NCI-H2196 (cell line): ENCODE measurements around the gene AMIGO2.
A peak's percentile ranks its signal among the peaks of the same experiment; 100 is the strongest.

ENCODE experiments used
- DNase-seq: peaks from one replicate; lab custom pipeline; 2025; ENCODE audit not compliant: unreplicated experiment; lab: John Stamatoyannopoulos, UW

The AMIGO2 gene

DNA sequence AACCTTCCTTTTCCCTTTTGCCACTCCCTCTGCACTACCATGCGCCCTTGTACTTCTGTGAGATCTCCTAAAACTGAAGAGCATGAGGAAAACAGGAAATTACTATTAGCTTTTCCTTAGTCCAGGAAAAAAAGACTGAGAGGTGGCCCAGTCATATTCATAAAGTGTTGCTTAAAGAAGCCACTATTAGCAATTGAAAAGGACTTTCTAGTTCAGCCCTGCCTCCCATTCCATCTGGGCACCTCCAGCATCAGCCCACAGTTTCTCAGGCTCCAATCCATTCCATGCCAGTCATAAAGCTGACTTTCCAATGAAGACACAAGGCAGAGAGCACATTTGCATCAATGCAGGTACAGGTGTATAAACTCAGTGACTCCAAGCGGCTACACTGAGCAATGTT, 19.9 kb upstream of the AMIGO2 start:
- DNase-seq = no peak

GRCh38 chr12:47098099-47098498, 18.3 kb upstream of the AMIGO2 start:
- DNase-seq = no peak

DNA sequence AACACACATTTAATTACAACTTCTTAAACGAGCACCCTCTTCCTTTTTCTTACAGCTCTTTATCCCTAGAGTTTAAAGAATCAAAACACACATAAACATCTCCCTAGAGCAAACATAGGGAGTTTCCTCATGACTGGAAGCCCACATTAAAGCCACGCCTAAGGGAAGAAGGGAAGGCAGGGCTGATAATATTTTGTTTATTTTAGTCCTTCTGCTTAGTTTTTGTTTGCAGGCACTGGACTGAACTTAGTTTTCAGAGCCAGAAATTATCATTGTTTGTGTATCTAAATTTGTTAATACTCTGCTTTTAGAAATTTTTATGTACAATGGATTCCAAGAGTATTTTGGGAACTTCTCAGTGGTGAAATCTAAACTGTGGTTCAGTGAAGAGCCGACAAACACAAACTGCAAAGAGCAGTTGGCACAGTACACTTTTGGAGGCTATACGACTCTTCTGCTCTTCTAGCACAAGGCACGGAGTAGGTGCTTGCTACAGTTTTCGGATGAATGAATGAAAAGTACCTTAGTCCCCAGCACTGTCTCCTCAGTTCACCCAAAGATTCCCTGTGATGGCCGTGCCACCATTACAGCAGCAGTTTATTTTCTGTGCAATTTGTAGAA, 17.6 kb upstream of the AMIGO2 start:
- DNase-seq = no peak

GRCh38 chr12:47095446-47096236, 15.9 kb upstream of the AMIGO2 start:
- no peak for DNase-seq

DNA sequence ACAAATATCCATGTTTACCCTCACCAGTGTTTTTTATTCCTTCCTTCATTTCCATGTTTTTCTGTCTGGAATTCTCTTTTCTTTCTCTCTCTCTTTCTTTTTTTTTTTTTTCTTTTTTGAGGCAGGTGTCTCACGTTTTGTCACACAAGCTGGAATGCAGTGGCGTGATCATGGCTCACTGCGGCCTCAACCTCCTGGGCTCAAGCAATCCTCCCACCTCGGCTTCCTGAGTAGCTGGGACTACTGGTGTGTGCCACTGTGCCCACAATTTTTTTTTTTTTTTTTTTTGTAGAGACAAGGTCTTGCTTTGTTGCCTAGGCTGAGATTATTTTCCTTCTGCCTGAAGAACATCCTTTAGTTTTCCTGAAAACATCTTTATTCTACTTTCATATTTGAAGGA, 15.0 kb upstream of the AMIGO2 start:
- no peak for DNase-seq

GRCh38 chr12:47091009-47091408, 11.2 kb upstream of the AMIGO2 start:
- no peak for DNase-seq

DNA sequence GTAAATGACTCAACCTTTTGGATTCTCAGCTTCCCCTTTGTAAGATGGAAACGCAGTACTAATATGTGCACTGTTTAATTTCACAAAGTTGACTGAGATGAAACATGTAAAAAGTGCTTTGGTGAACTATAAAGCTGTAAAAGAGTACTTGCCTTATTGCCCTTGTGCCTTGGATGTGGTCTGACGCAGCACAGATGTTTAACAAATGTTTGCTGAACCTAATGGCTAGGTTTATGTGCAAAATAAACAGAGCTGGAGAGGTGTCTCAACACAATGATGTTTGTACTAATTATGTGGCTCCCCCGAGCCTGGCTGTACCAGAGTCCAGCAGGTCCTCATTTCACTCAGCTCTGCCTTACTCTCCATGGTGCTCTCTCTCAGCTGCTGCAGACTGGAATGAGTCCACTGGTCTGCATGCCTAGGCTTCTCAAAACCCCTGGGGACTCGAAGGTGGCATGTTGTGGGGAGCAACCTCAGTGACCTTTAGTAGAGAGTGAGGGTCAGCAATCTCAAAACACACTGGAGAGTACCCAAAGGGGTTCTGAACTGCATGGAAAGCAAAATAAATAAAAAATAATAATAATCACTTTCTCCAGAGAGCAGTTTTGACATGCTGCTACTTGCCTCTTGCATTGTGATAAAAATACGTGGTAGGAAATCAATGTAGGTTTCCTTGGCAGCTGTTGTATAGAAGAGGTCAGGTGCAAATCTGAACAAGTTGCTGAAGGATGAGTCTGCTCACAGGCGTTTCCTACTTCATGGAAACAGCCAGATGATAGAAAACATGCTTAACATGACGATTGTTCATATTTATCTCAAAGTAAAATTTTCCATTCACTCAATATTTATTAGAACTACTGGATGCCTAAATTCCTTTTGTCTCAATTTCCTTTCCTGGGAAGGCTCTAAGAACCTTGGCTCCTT, 8.5 kb upstream of the AMIGO2 start:
- DNase-seq = peak; percentile 56

DNA sequence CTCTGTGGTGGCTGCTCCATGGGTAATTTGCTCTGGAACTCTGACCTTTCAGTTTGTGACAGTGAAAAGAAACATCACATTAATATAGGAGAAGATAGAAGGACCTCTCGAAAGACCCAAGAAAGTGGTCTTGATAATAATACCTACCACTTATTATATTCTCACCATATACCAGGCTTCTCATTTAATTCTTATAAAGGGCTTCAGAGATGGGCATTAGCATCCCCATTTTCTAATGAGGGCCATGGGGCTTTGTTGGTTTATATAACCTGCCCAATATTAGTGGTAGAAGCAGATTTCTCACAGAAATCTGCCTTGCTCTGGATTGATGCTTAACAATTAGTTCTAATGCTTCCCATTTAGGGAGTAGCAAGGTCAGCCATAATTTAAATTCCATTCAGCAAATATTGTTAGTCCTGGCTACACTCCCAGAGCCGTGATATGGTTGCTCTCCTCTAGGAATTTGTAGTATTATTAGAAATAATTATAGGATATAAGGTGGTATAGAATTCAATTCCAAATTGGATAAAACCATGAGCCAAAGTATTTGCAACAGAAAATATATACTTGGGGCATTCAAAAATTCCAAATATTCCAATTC, 7.4 kb upstream of the AMIGO2 start:
- no peak for DNase-seq

- DNase-seq = peak; percentile 34
These were observed 6.1 kb upstream of the AMIGO2 start for GRCh38 chr12:47085815-47086252.

DNA sequence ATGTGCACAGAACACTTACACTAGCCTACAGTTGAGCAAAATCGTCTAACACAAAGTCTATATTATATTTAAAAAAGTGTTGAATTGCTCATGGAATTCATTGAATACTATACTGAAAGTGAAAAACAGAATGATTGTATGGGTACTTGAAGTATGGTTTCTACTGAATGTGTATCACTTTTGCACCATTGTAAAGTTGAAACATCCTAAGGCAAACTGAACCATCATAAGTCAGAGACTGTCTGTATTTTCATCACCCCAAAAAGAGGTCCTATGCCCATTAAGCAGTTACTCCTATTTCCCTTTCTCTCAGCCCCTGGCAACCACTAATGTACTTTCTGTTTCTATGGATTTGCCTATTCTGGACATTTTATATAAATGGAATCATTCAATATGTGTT, 4.4 kb upstream of the AMIGO2 start:
- DNase-seq = no peak

GRCh38 chr12:47082796-47083621, 3.2 kb upstream of the AMIGO2 start:
- DNase-seq = no peak

GRCh38 chr12:47082283-47082682, 2.5 kb upstream of the AMIGO2 start:
- no peak for DNase-seq

GRCh38 chr12:47080725-47081502, 1.2 kb upstream of the AMIGO2 start:
- no peak for DNase-seq

DNA sequence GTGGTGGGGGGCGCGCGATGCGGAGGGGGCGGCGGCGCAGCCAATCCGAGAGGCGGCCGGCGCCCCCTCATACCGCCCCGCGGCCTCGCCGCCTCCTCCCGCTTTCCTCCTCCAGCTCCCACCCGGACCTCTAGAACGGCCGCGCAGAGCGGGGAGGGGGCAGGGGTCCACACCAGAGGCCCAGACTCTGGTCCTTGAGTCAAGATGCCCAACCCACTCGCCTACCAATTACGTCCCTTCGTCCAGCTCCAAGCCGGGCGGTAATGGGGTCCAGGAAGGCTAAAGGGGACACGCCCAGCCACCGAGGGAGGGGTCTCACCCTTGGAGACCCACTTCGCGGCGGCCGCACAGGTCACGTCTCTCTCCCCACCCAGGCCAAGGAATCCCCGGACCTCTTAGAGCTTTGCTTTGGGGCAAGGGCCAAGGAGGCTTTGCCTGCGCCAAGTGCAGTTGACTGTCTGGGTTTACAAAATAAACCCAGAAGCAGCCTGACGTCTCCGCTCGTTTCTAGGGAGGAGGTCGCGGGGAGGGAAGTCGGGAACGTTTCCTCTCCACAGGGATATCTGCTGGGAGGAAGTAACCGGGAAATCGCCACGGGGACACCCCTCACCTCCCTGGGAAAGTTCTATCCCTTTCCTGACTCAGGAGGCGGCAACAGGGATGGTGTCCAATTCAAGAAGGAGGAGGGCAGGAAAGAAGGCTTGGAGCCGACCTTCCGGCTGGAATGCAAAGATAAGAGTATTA, 394 bp upstream of the AMIGO2 start:
- DNase-seq = peak; percentile 35

GRCh38 chr12:47078733-47079467, 859 bp downstream of the AMIGO2 start:
- DNase-seq = no peak

GRCh38 chr12:47078086-47078395, 1.7 kb downstream of the AMIGO2 start:
- no peak for DNase-seq

DNA sequence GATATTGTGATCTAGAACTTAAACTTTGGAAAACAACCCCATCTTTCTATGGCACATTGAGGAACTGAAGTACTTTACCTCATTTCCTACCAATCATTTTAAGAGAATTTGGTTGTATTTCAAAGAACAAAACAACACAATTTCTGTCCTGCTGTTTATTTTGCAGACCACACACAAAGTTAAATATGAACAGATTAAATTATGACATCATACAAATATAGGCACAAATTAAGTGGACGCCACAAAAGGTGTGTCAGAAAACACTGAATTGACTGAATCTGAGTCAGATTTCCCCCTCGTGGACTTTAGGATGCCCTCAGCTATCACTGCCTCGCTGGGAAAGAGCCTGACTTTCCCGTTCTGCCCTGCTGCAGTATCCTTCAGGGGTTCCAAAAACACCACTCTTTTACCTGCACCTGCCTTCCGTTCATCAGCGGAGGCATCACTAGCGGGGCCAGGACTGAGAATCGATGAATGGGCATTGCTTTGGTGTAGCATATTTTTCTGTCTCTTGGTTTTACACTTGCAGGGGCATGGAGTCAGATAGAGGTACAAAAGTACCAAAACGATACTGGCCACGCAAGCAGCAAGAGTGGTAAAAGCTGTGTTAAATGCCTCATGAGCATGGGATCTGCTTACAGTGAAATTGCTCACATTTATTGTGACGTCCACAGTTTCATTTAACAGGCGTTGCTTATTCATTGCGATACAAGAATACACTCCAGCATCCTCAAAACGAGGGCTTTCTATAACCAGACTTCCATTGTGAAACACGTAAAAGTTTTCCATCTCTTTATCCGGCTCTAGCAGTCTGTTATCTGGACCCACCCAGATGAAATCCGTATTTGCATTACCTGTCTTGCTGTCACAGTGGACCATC, 2.3 kb downstream of the AMIGO2 start:
- no peak for DNase-seq
